ENCODE measurements around the gene CSNK2A3.

CSNK2A3 gene

DNA sequence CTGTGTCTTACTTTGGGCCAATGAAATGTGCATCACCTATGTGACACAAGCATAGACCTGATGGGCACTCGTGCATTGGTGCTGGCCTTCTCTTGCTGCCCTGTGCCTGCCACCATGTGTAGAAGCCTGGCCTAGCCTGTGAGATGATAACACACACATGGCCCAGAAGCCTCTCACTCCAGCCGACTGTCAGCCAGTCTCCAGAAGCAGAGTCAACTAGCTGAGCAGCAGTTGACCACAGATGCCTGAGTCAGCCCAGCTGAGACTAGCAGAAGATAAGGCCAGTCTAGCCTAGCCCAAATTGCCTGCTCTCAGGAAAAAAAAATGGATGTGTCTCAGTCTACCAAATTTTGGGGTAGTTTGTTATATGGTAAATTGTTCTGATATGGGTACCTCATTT, 46.2 kb downstream of the CSNK2A3 start:
- no peak overlapping the region for H3K27ac ChIP-seq
- H2AFZ ChIP-seq = no peak overlapping the region
- no peak overlapping the region for H3K4me3 ChIP-seq (ENCODE audit: low read depth, low read length)
- no peaks in the 10 kb centered on the region for H3K36me3 ChIP-seq (ENCODE audit: control insufficient read depth, insufficient read depth, low read length)
- TF ChIP-seq, protein P1, sequence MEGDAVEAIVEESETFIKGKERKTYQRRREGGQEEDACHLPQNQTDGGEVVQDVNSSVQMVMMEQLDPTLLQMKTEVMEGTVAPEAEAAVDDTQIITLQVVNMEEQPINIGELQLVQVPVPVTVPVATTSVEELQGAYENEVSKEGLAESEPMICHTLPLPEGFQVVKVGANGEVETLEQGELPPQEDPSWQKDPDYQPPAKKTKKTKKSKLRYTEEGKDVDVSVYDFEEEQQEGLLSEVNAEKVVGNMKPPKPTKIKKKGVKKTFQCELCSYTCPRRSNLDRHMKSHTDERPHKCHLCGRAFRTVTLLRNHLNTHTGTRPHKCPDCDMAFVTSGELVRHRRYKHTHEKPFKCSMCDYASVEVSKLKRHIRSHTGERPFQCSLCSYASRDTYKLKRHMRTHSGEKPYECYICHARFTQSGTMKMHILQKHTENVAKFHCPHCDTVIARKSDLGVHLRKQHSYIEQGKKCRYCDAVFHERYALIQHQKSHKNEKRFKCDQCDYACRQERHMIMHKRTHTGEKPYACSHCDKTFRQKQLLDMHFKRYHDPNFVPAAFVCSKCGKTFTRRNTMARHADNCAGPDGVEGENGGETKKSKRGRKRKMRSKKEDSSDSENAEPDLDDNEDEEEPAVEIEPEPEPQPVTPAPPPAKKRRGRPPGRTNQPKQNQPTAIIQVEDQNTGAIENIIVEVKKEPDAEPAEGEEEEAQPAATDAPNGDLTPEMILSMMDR (IDR thresholded peaks at IDR 0.05) = no peak
- no peaks in the 10 kb centered on the region for H3K4me1 ChIP-seq
- H3K9ac ChIP-seq = no peak overlapping the region
- H3K4me2 ChIP-seq (ENCODE audit: low read length) = no peak overlapping the region
- H3K27me3 ChIP-seq (ENCODE audit: control insufficient read depth, insufficient read depth, low read length) = no peaks in the 10 kb centered on the region
- no peaks in the 10 kb centered on the region for H3K9me3 ChIP-seq (ENCODE audit: control insufficient read depth, low read length)
- H3K79me2 ChIP-seq = no peaks in the 10 kb centered on the region

DNA sequence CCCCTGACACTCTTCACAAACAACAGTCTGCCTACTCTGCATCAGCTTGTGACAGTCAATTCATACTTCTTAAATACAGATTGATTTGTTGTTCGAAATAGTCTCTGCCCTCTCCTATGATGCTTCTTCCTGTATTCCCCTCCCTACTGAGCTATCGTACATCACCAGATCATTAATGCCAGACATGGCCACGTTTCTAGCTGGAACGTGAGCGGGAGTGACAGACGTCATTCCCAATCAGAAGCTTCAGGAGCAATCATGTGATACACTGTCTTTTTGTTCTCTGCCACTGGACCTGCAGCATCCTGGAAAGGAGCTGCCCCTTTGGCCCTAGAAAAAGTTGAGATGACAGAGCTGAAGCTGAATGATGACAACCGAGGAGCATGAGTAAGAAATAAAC, 48.5 kb downstream of the CSNK2A3 start:
- no peak overlapping the region for H3K4me2 ChIP-seq (ENCODE audit: low read length)
- H3K79me2 ChIP-seq = no peaks in the 10 kb centered on the region
- no peak overlapping the region for H3K4me3 ChIP-seq (ENCODE audit: low read depth, low read length)
- H3K27me3 ChIP-seq (ENCODE audit: control insufficient read depth, insufficient read depth, low read length) = no peaks in the 10 kb centered on the region
- no peak overlapping the region for H3K27ac ChIP-seq
- H3K36me3 ChIP-seq (ENCODE audit: control insufficient read depth, insufficient read depth, low read length) = no peaks in the 10 kb centered on the region
- TF ChIP-seq, protein P1 (IDR thresholded peaks at IDR 0.05) = no peak
- H2AFZ ChIP-seq = no peak overlapping the region
- H3K9ac ChIP-seq = no peak overlapping the region
- H3K9me3 ChIP-seq (ENCODE audit: control insufficient read depth, low read length) = no peaks in the 10 kb centered on the region
- H3K4me1 ChIP-seq = no peaks in the 10 kb centered on the region

GRCh38 chr11:11302565-11302964, 50.5 kb downstream of the CSNK2A3 start:
- H3K4me3 ChIP-seq (ENCODE audit: low read depth, low read length) = no peak overlapping the region
- TF ChIP-seq, protein P1 (IDR thresholded peaks at IDR 0.05) = no peak
- no peak overlapping the region for H3K9ac ChIP-seq

More at GRCh38 chr11:11302565-11302964, 50.5 kb downstream of the CSNK2A3 start:
- H3K27me3 ChIP-seq (ENCODE audit: control insufficient read depth, insufficient read depth, low read length) = no peaks in the 10 kb centered on the region
- H3K27ac ChIP-seq = no peak overlapping the region
- H3K36me3 ChIP-seq (ENCODE audit: control insufficient read depth, insufficient read depth, low read length) = no peaks in the 10 kb centered on the region
- no peaks in the 10 kb centered on the region for H3K4me1 ChIP-seq
- no peak overlapping the region for H2AFZ ChIP-seq
- no peak overlapping the region for H3K4me2 ChIP-seq (ENCODE audit: low read length)
- H3K9me3 ChIP-seq (ENCODE audit: control insufficient read depth, low read length) = no peaks in the 10 kb centered on the region
- no peaks in the 10 kb centered on the region for H3K79me2 ChIP-seq

All from parathyroid adenoma (tissue), 2 donors.